GM23338 (cell line): Measurements from ENCODE around the gene RNF151. TPM values are rescaled to one million over a fixed set of nuclear protein-coding genes. Genes with fewer than 3 reads are reported as not detected.

Experiments
- ATAC-seq: fragments of 200-7000 bp; cut with Tn5 transposase; 3 replicates; pipeline ENCODE4 v1.9.1; 2020
- DNase-seq: peaks from one replicate; pipeline ENCODE4 v3.0.0-alpha.2; 2015; ENCODE audit warnings: low spot score
- H2AFZ ChIP-seq: fragments of 200-600 bp; sonication (generic); 2 replicates; pipeline ENCODE4 v1.8.0; 2016; ENCODE audit warnings: antibody characterized with exemption, mild to moderate bottlenecking, moderate library complexity
- H3F3A ChIP-seq: fragments of 200-600 bp; sonication (generic); replicated peaks from 2 replicates; pipeline ENCODE4 v1.8.0; 2017; ENCODE audit warnings: antibody characterized with exemption, mixed run types, low read depth
- H3K27ac ChIP-seq: fragments of 200-600 bp; sonication (generic); 2 replicates; pipeline ENCODE4 v1.6.1; 2016; ENCODE audit warnings: low read depth
- H3K27me3 ChIP-seq: fragments of 200-600 bp; sonication (generic); 2 replicates; pipeline ENCODE4 v1.8.0; 2016; ENCODE audit warnings: mild to moderate bottlenecking, mixed run types, moderate library complexity; ENCODE audit not compliant: insufficient read depth
- H3K36me3 ChIP-seq: fragments of 200-600 bp; sonication (generic); 2 replicates; pipeline ENCODE4 v1.8.0; 2016; ENCODE audit warnings: mild to moderate bottlenecking; ENCODE audit not compliant: insufficient read depth
- H3K4me1 ChIP-seq: fragments of 200-600 bp; sonication (generic); 2 replicates; pipeline ENCODE4 v1.8.0; 2016; ENCODE audit warnings: mild to moderate bottlenecking, moderate library complexity; ENCODE audit not compliant: insufficient read depth
- H3K4me2 ChIP-seq: fragments of 200-600 bp; sonication (generic); 2 replicates; pipeline ENCODE4 v1.7.1; 2017; ENCODE audit warnings: mixed run types
- H3K4me3 ChIP-seq: fragments of 200-600 bp; sonication (generic); 2 replicates; pipeline ENCODE4 v1.6.1; 2016; ENCODE audit warnings: mixed run types
- H3K79me2 ChIP-seq: fragments of 200-600 bp; sonication (generic); replicated peaks from 2 replicates; pipeline ENCODE4 v1.8.0; 2017; ENCODE audit warnings: mild to moderate bottlenecking; ENCODE audit not compliant: insufficient read depth
- H3K9me2 ChIP-seq: fragments of 200-600 bp; sonication (generic); 2 replicates; pipeline ENCODE4 v1.8.0; 2017; ENCODE audit not compliant: insufficient read depth
- H4K20me1 ChIP-seq: fragments of 200-600 bp; sonication (generic); replicated peaks from 2 replicates; pipeline ENCODE4 v1.8.0; 2017; ENCODE audit warnings: mild to moderate bottlenecking; ENCODE audit not compliant: insufficient read depth
- H3K27ac Mint-ChIP-seq: 2 replicates; pipeline ENCODE4 v1.8.0; 2020; ENCODE audit warnings: inconsistent platforms, mild to moderate bottlenecking, moderate library complexity, mixed read lengths
- H3K27me3 Mint-ChIP-seq: 3 replicates; pipeline ENCODE4 v1.8.0; 2022; ENCODE audit warnings: low read depth, mild to moderate bottlenecking, moderate library complexity, mixed read lengths, inconsistent platforms; ENCODE audit not compliant: insufficient read depth, poor library complexity
- H3K36me3 Mint-ChIP-seq: 3 replicates; pipeline ENCODE4 v1.8.0; 2021; ENCODE audit warnings: low read depth, mild to moderate bottlenecking, inconsistent platforms, moderate library complexity, mixed read lengths
- H3K4me1 Mint-ChIP-seq: 3 replicates; pipeline ENCODE4 v1.8.0; 2020; ENCODE audit warnings: mild to moderate bottlenecking, inconsistent platforms, mixed read lengths
- H3K4me3 Mint-ChIP-seq: 3 replicates; pipeline ENCODE4 v1.8.0; 2021; ENCODE audit warnings: moderate library complexity, mild to moderate bottlenecking, inconsistent platforms, mixed read lengths
- H3K9me3 Mint-ChIP-seq: 3 replicates; pipeline ENCODE4 v1.8.0; 2020; ENCODE audit warnings: moderate library complexity, mild to moderate bottlenecking, inconsistent platforms, mixed read lengths
- CREB1 ChIP-seq: fragments of 250-450 bp; sonication (Bioruptor Pico); IDR thresholded peaks from 2 replicates; pipeline ENCODE4 v1.5.0; 2020; ENCODE audit warnings: low read depth, mild to moderate bottlenecking, moderate library complexity
- ETS1 ChIP-seq: IDR thresholded peaks from 2 replicates; pipeline ENCODE4 v1.6.1; 2016; ENCODE audit warnings: antibody characterized with exemption
- EZH2phosphoT487 ChIP-seq: fragments of 200-600 bp; sonication (generic); IDR thresholded peaks from one replicate; pipeline ENCODE4 v1.8.1; 2018; ENCODE audit warnings: antibody characterized with exemption; ENCODE audit not compliant: unreplicated experiment
- JUNB ChIP-seq: IDR thresholded peaks from one replicate; pipeline ENCODE4 v1.6.1; 2016; ENCODE audit warnings: antibody characterized with exemption; ENCODE audit not compliant: unreplicated experiment
- NANOG ChIP-seq: IDR thresholded peaks from 2 replicates; pipeline ENCODE4 v1.6.1; 2016; ENCODE audit warnings: antibody characterized with exemption, borderline replicate concordance
- POLR2AphosphoS5 ChIP-seq: IDR thresholded peaks from 2 replicates; pipeline ENCODE4 v1.6.1; 2016; ENCODE audit warnings: antibody characterized with exemption, low read depth
- ZNF114 ChIP-seq: fragments of 250-450 bp; sonication (Bioruptor Pico); IDR thresholded peaks from 2 replicates; pipeline ENCODE4 v1.5.0; 2020; ENCODE audit warnings: mild to moderate bottlenecking, moderate library complexity
- ZNF331 ChIP-seq: fragments of 250-450 bp; sonication (Bioruptor Pico); IDR thresholded peaks from 2 replicates; pipeline ENCODE4 v1.5.0; 2020; ENCODE audit warnings: low read depth, mild to moderate bottlenecking, moderate library complexity
- polyA plus RNA-seq: library from polyadenylated mRNA; unstranded; fragments of >200 nt; fragmentation: Nextera tagmentation; extraction: Ambion mirVana; gene quantifications from 2 replicates; pipeline ENCODE4 v1.2.1, GENCODE V29; 2016
- total RNA-seq: library from RNA; depleted of rRNA; stranded (reverse); fragments of >200 nt; shearing (Covaris generic); gene quantifications from 2 replicates; pipeline ENCODE4 v1.2.3, GENCODE V29; 2014
- TF ChIP-seq, protein P1 (sequence below): IDR thresholded peaks from one replicate; pipeline ENCODE4 v1.6.1; 2018; ENCODE audit warnings: antibody characterized with exemption; ENCODE audit not compliant: unreplicated experiment
- TF ChIP-seq, protein P2 (sequence below): fragments of 250-450 bp; sonication (Bioruptor Pico); IDR thresholded peaks from 2 replicates; pipeline ENCODE4 v1.5.0; 2020; ENCODE audit warnings: mild to moderate bottlenecking, moderate library complexity
- TF ChIP-seq, protein P3 (sequence below), 2 experiments: fragments of 200-600 bp in 1 of 2; sonication (generic) in 1 of 2; conservative IDR thresholded peaks; 2 replicates each; pipeline versions ENCODE4 v1.5.1 to v1.6.1; 2016 to 2017; ENCODE audit warnings: antibody characterized with exemption in 2 of 2, low read depth in 2 of 2, mild to moderate bottlenecking in 2 of 2, moderate library complexity in 1 of 2

The RNF151 gene
- total and polyA plus RNA-seq, 2 experiments from 2014 or later: not detected

- Histone ChIP-seq H3K9me2 (no peaks in the 10 kb centered on the region), H3K36me3 (no peaks in the 10 kb centered on the region), H3K27me3 (peaks cover 10% of the 10 kb centered on the region), H3F3A (peaks cover 13% of the 10 kb centered on the region; the same call in 1 of the 2 replicates), H3K27ac (no peak overlapping the region), H3K4me2 (no peak overlapping the region), H3K4me1 (peaks cover 18% of the 10 kb centered on the region), H2AFZ (no peak overlapping the region), H4K20me1 (no peaks in the 10 kb centered on the region; the same call in none of the 2 replicates), H3K79me2 (peaks cover 21% of the 10 kb centered on the region), H3K4me3 (no peak overlapping the region)
- peaks cover 26% of the 10 kb centered on the region for H3K27me3 Mint-ChIP-seq
- H3K9me3 Mint-ChIP-seq: peaks cover 3% of the 10 kb centered on the region; the same call in 1 of the 3 replicates
- DNase-seq (no peak), ATAC-seq (no peak)
- peaks cover 15% of the 10 kb centered on the region for H3K4me1 Mint-ChIP-seq
- peaks cover 16% of the 10 kb centered on the region for H3K36me3 Mint-ChIP-seq
- TF ChIP-seq NANOG: no peak
- TF ChIP-seq, protein P1, sequence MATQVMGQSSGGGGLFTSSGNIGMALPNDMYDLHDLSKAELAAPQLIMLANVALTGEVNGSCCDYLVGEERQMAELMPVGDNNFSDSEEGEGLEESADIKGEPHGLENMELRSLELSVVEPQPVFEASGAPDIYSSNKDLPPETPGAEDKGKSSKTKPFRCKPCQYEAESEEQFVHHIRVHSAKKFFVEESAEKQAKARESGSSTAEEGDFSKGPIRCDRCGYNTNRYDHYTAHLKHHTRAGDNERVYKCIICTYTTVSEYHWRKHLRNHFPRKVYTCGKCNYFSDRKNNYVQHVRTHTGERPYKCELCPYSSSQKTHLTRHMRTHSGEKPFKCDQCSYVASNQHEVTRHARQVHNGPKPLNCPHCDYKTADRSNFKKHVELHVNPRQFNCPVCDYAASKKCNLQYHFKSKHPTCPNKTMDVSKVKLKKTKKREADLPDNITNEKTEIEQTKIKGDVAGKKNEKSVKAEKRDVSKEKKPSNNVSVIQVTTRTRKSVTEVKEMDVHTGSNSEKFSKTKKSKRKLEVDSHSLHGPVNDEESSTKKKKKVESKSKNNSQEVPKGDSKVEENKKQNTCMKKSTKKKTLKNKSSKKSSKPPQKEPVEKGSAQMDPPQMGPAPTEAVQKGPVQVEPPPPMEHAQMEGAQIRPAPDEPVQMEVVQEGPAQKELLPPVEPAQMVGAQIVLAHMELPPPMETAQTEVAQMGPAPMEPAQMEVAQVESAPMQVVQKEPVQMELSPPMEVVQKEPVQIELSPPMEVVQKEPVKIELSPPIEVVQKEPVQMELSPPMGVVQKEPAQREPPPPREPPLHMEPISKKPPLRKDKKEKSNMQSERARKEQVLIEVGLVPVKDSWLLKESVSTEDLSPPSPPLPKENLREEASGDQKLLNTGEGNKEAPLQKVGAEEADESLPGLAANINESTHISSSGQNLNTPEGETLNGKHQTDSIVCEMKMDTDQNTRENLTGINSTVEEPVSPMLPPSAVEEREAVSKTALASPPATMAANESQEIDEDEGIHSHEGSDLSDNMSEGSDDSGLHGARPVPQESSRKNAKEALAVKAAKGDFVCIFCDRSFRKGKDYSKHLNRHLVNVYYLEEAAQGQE: no peak
- TF ChIP-seq, protein P2, sequence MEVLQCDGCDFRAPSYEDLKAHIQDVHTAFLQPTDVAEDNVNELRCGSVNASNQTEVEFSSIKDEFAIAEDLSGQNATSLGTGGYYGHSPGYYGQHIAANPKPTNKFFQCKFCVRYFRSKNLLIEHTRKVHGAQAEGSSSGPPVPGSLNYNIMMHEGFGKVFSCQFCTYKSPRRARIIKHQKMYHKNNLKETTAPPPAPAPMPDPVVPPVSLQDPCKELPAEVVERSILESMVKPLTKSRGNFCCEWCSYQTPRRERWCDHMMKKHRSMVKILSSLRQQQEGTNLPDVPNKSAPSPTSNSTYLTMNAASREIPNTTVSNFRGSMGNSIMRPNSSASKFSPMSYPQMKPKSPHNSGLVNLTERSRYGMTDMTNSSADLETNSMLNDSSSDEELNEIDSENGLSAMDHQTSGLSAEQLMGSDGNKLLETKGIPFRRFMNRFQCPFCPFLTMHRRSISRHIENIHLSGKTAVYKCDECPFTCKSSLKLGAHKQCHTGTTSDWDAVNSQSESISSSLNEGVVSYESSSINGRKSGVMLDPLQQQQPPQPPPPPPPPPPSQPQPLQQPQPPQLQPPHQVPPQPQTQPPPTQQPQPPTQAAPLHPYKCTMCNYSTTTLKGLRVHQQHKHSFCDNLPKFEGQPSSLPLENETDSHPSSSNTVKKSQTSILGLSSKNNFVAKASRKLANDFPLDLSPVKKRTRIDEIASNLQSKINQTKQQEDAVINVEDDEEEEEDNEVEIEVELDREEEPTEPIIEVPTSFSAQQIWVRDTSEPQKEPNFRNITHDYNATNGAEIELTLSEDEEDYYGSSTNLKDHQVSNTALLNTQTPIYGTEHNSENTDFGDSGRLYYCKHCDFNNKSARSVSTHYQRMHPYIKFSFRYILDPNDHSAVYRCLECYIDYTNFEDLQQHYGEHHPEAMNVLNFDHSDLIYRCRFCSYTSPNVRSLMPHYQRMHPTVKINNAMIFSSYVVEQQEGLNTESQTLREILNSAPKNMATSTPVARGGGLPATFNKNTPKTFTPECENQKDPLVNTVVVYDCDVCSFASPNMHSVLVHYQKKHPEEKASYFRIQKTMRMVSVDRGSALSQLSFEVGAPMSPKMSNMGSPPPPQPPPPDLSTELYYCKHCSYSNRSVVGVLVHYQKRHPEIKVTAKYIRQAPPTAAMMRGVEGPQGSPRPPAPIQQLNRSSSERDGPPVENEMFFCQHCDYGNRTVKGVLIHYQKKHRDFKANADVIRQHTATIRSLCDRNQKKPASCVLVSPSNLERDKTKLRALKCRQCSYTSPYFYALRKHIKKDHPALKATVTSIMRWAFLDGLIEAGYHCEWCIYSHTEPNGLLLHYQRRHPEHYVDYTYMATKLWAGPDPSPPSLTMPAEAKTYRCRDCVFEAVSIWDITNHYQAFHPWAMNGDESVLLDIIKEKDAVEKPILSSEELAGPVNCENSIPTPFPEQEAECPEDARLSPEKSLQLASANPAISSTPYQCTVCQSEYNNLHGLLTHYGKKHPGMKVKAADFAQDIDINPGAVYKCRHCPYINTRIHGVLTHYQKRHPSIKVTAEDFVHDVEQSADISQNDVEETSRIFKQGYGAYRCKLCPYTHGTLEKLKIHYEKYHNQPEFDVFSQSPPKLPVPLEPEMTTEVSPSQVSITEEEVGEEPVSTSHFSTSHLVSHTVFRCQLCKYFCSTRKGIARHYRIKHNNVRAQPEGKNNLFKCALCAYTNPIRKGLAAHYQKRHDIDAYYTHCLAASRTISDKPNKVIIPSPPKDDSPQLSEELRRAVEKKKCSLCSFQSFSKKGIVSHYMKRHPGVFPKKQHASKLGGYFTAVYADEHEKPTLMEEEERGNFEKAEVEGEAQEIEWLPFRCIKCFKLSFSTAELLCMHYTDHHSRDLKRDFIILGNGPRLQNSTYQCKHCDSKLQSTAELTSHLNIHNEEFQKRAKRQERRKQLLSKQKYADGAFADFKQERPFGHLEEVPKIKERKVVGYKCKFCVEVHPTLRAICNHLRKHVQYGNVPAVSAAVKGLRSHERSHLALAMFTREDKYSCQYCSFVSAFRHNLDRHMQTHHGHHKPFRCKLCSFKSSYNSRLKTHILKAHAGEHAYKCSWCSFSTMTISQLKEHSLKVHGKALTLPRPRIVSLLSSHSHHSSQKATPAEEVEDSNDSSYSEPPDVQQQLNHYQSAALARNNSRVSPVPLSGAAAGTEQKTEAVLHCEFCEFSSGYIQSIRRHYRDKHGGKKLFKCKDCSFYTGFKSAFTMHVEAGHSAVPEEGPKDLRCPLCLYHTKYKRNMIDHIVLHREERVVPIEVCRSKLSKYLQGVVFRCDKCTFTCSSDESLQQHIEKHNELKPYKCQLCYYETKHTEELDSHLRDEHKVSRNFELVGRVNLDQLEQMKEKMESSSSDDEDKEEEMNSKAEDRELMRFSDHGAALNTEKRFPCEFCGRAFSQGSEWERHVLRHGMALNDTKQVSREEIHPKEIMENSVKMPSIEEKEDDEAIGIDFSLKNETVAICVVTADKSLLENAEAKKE (CRISPR knock-in tag): no peak
- TF ChIP-seq ZNF331: no peak
- no peak for TF ChIP-seq POLR2AphosphoS5
- TF ChIP-seq ETS1: no peak
- TF ChIP-seq EZH2phosphoT487: no peak
- TF ChIP-seq CREB1 (CRISPR knock-in tag): no peak
- TF ChIP-seq JUNB: no peak
- no peak for TF ChIP-seq ZNF114 (CRISPR knock-in tag)
- TF ChIP-seq, protein P3, sequence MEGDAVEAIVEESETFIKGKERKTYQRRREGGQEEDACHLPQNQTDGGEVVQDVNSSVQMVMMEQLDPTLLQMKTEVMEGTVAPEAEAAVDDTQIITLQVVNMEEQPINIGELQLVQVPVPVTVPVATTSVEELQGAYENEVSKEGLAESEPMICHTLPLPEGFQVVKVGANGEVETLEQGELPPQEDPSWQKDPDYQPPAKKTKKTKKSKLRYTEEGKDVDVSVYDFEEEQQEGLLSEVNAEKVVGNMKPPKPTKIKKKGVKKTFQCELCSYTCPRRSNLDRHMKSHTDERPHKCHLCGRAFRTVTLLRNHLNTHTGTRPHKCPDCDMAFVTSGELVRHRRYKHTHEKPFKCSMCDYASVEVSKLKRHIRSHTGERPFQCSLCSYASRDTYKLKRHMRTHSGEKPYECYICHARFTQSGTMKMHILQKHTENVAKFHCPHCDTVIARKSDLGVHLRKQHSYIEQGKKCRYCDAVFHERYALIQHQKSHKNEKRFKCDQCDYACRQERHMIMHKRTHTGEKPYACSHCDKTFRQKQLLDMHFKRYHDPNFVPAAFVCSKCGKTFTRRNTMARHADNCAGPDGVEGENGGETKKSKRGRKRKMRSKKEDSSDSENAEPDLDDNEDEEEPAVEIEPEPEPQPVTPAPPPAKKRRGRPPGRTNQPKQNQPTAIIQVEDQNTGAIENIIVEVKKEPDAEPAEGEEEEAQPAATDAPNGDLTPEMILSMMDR (conservative IDR thresholded peaks at IDR 0.05; ENCODE audit: low read depth in 2 of 2): no peak
- no peak overlapping the region; the same call in 2 of the 3 replicates for H3K4me3 Mint-ChIP-seq
- no peak overlapping the region for H3K27ac Mint-ChIP-seq
These were observed 9.0 kb downstream of the RNF151 start for GRCh38 chr16:1975432-1976215.
